ENCODE data around the gene CLCNKA.
"Not testable (repeated sequence)": the region's sequence is repeated elsewhere in the genome, so short reads cannot be mapped to it uniquely, and the experiment has no call there.

Gene CLCNKA

GRCh38 chr1:16018749-16019643 is 2.8 kb upstream of the CLCNKA start:
- no peak for DNase-seq

GRCh38 chr1:16019644-16020277 is 2.1 kb upstream of the CLCNKA start:
- no peak for DNase-seq

GRCh38 chr1:16020325-16020724 is 1.5 kb upstream of the CLCNKA start:
- DNase-seq, result no peak

GRCh38 chr1:16020878-16021277 is 958 bp upstream of the CLCNKA start:
- DNase-seq, result not testable (repeated sequence)

- DNase-seq, result no peak
Measured at GRCh38 chr1:16022393-16022792, 557 bp downstream of the CLCNKA start.

GRCh38 chr1:16023050-16023653 is 1.3 kb downstream of the CLCNKA start:
- no peak for DNase-seq

GRCh38 chr1:16026302-16026701 is 4.5 kb downstream of the CLCNKA start:
- DNase-seq, result not testable (repeated sequence)

GRCh38 chr1:16026723-16027484 is 5.1 kb downstream of the CLCNKA start:
- DNase-seq, result no peak

GRCh38 chr1:16028237-16029002 is 6.6 kb downstream of the CLCNKA start:
- DNase-seq, result no peak

GRCh38 chr1:16029003-16029268 is 7.1 kb downstream of the CLCNKA start:
- DNase-seq, result not testable (repeated sequence)

- no peak for DNase-seq
Measured at GRCh38 chr1:16029288-16029687, 7.5 kb downstream of the CLCNKA start.

- DNase-seq, result no peak
Measured at GRCh38 chr1:16031551-16031950, 9.7 kb downstream of the CLCNKA start.

- peak; percentile 73 for DNase-seq
Measured at GRCh38 chr1:16032388-16033102, 10.7 kb downstream of the CLCNKA start.

GRCh38 chr1:16033103-16033632 is 11.3 kb downstream of the CLCNKA start:
- DNase-seq, result not testable (repeated sequence)

GRCh38 chr1:16036461-16036860 is 14.6 kb downstream of the CLCNKA start:
- not testable (repeated sequence) for DNase-seq

GRCh38 chr1:16038620-16038912 is 16.7 kb downstream of the CLCNKA start:
- DNase-seq, result no peak

GRCh38 chr1:16039871-16040270 is 18.0 kb downstream of the CLCNKA start:
- not testable (repeated sequence) for DNase-seq

- no peak for DNase-seq
Measured at GRCh38 chr1:16041200-16041599, 19.4 kb downstream of the CLCNKA start.

GRCh38 chr1:16042096-16042495 is 20.3 kb downstream of the CLCNKA start:
- DNase-seq, result no peak

GRCh38 chr1:16042654-16043053 is 20.8 kb downstream of the CLCNKA start:
- not testable (repeated sequence) for DNase-seq

- DNase-seq, result peak; percentile 45
Measured at GRCh38 chr1:16043521-16043920, 21.7 kb downstream of the CLCNKA start, which contains the start of gene CLCNKB. Gene CLCNKB, plus strand, starts transcription at chr1:16043782. Its CDS starts 711 bp downstream, at chr1:16044493.

- DNase-seq, result no peak
Measured at GRCh38 chr1:16043950-16044349, 22.1 kb downstream of the CLCNKA start.

Data from NCI-H2029 (cell line).